Ascending aorta (tissue), 2 donors: ENCODE data around the gene CTIF. TPM values are rescaled to one million over a fixed set of nuclear protein-coding genes. Genes with fewer than 3 reads are reported as not detected.

Experiments
- DNase-seq, 2 donors: peaks; one replicate each; pipeline ENCODE4 v3.0.0-alpha.2; 2019; ENCODE audit warnings: low spot score in 2 of 2
- H3K27ac ChIP-seq, 2 donors: fragments of 200-600 bp; sonication (generic); one replicate each; pipeline ENCODE4 v1.5.1; 2016 to 2017; ENCODE audit warnings: mild to moderate bottlenecking in 1 of 2
- H3K27me3 ChIP-seq: fragments of 200-600 bp; sonication (generic); one replicate; pipeline ENCODE4 v1.5.1; 2017
- H3K36me3 ChIP-seq, 2 donors: fragments of 200-600 bp; sonication (generic); one replicate each; pipeline ENCODE4 v1.5.1; 2016
- H3K4me1 ChIP-seq, 2 donors: fragments of 200-600 bp; sonication (generic); one replicate each; pipeline ENCODE4 v1.5.1; 2016 to 2017; ENCODE audit warnings: mild to moderate bottlenecking in 1 of 2
- H3K4me3 ChIP-seq, 2 donors: fragments of 200-600 bp; sonication (generic); one replicate each; pipeline ENCODE4 v1.5.1; 2016 to 2017; ENCODE audit warnings: mild to moderate bottlenecking in 1 of 2
- H3K9me3 ChIP-seq, 2 donors: fragments of 200-600 bp; sonication (generic); one replicate each; pipeline ENCODE4 v1.5.1; 2016
- CTCF ChIP-seq, 3 experiments: fragments of 200-600 bp in 2 of 3; fragments of 450-650 bp in 1 of 3; sonication (generic) in 2 of 3; IDR thresholded peaks; one replicate each; pipeline ENCODE4 v1.5.1; 2016 to 2019; ENCODE audit warnings: antibody characterized with exemption in 3 of 3, mild to moderate bottlenecking in 1 of 3, moderate library complexity in 1 of 3
- intact Hi-C: fragments of 100-400 bp; cut with DNase I; formaldehyde crosslinking; loops from one replicate; pipeline ENCODE4 v1.15.1; 2023
- total RNA-seq: library from RNA; depleted of rRNA; stranded (reverse); fragments of >200 nt; gene quantifications from one replicate; pipeline ENCODE4 v1.1.0, GENCODE V29; 2016

CTIF gene
- total RNA-seq, 1 donor from 2014 or later = 55.3 TPM

DNA sequence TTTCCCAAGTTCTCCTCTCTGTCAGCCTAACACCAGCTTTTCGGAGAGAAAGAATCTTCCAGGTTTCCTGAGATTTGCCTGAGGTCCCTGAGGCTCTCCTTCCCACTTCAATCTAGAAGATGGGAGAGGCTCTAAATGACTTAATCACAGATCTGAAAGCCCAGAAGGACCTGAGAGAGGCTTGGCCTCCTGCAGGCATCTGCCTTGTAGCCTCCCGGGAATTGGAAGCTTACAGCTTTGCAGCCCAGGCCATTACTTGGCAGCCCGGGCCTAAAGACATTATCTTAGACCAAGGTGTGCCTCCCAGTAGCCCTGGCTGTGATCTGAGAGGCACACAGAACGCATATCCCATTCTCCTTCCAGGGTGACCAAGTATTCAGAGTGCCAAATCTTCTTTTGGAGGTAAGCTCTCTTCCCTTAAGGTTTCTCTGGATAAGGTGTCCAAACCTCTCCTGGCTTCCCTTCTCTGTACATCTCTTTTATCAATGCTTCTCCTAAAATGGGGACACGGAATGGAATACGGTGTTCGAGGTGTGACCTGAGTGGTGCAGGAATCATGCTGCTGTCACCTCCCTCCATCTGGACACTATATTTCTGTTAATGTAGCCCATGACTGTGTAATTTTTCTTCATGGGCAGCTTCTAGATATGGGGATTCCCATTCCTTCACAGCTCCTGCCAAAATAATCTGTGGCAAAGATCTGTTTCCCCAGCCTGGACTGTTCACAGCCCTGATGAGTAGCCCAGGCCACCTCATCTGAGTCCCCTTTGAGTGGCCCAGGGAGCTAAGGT, 16.0 kb downstream of the CTIF start:
- Histone ChIP-seq H3K27me3 (no peaks in the 10 kb centered on the region), H3K36me3 (peaks cover 5 to 7% of the 10 kb centered on the region in 2 donors), H3K9me3 (peaks cover 0 to 3% of the 10 kb centered on the region in 2 donors), H3K4me1 (no peaks in the 10 kb centered on the region), H3K27ac (no peak overlapping the region), H3K4me3 (no peak overlapping the region)
- intact Hi-C loops = no loop called here
- no peak for DNase-seq
- TF ChIP-seq CTCF (IDR thresholded peaks at IDR 0.05) = no peak

- H3K4me1 ChIP-seq = no peaks in the 10 kb centered on the region
- H3K27me3 ChIP-seq = no peaks in the 10 kb centered on the region
- intact Hi-C loops = no loop called here
- peaks cover 0 to 3% of the 10 kb centered on the region in 2 donors for H3K9me3 ChIP-seq
- no peak overlapping the region for H3K27ac ChIP-seq
- peaks cover 5 to 7% of the 10 kb centered on the region in 2 donors for H3K36me3 ChIP-seq
- no peak for DNase-seq
- H3K4me3 ChIP-seq = no peak overlapping the region
- TF ChIP-seq CTCF (IDR thresholded peaks at IDR 0.05) = no peak
These were observed 16.7 kb downstream of the CTIF start for GRCh38 chr18:48555465-48555995.

- Histone ChIP-seq H3K9me3 (peaks cover 0 to 3% of the 10 kb centered on the region in 2 donors), H3K27me3 (no peaks in the 10 kb centered on the region), H3K4me3 (no peak overlapping the region), H3K36me3 (peaks cover 4 to 7% of the 10 kb centered on the region in 2 donors), H3K27ac (no peak overlapping the region), H3K4me1 (peaks cover 0 to 10% of the 10 kb centered on the region in 2 donors)
- no peak for TF ChIP-seq CTCF (IDR thresholded peaks at IDR 0.05)
- intact Hi-C loops = no loop called here
- DNase-seq = no peak
These were observed 18.9 kb downstream of the CTIF start for GRCh38 chr18:48557640-48558174.

- H3K9me3 ChIP-seq = peaks cover 0 to 3% of the 10 kb centered on the region in 2 donors
- DNase-seq = no peak
- peaks cover 0 to 15% of the 10 kb centered on the region in 2 donors for H3K4me1 ChIP-seq
- H3K27me3 ChIP-seq = no peaks in the 10 kb centered on the region
- intact Hi-C loops = no loop called here
- no peak overlapping the region for H3K27ac ChIP-seq
- H3K4me3 ChIP-seq = no peak overlapping the region
- TF ChIP-seq CTCF (IDR thresholded peaks at IDR 0.05) = no peak
- peaks cover 0 to 7% of the 10 kb centered on the region in 2 donors for H3K36me3 ChIP-seq
These were observed 19.4 kb downstream of the CTIF start for GRCh38 chr18:48558248-48558647.

- intact Hi-C loops = loop anchor here (5.0 kb wide), 1 partner anchor 62 kb away; no protein-coding TSS in a partner anchor
- no peak for DNase-seq
- Histone ChIP-seq H3K4me1 (peaks cover 0 to 21% of the 10 kb centered on the region in 2 donors), H3K4me3 (no peak overlapping the region), H3K36me3 (peaks cover 0 to 7% of the 10 kb centered on the region in 2 donors), H3K9me3 (peaks cover 0 to 3% of the 10 kb centered on the region in 2 donors), H3K27ac (peak overlapping the region; percentile 30 to 39), H3K27me3 (no peaks in the 10 kb centered on the region)
- no peak for TF ChIP-seq CTCF (IDR thresholded peaks at IDR 0.05)
These were observed 21.7 kb downstream of the CTIF start for GRCh38 chr18:48560491-48560890.
